ENCODE data around the gene CAVIN1.
"Not testable (repeated sequence)": the region's sequence is repeated elsewhere in the genome, so short reads cannot be mapped to it uniquely, and the experiment has no call there.

Gene CAVIN1

GRCh38 chr17:42378359-42378958 is 44.6 kb downstream of the CAVIN1 start:
- no peak for DNase-seq (ENCODE audit: low read depth)

DNA sequence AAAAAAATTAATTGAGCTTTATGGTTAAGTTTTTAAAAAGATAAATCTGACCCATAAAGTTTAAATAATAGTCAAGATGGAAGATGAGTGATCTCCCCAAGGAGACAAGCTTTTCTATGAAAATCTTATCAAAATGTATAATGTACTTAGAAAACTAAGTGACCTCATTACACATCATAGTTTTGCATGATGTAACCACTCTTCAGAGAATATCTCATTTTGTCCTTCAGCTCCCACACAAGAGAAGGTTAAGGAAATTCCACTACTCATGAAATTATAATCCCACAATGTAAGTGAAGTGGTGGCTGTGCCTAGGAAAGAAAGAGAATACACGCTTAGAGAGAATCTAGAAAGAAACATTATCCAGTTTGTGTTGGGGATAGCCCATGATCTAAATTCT is 49.2 kb downstream of the CAVIN1 start:
- DNase-seq (ENCODE audit: low read depth), result no peak

DNA sequence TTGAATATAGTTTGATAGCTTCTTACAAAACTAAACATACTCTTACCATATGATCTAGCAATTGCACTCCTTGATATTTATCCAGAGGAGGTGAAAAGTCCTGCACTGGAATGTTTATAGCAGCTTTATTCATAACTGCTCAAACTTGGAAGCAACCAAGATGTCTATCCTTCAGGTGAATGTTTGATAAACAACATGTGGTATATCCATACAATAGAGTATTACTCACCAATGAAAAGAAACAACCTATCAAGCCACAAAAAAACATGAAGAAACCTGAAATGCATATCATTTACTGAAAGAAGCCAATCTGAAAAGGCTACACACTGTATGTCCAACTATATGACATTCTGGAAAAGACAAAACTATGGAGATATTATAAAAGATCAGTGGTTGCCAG is 50.9 kb downstream of the CAVIN1 start:
- no peak for DNase-seq (ENCODE audit: low read depth)

- DNase-seq (ENCODE audit: low read depth), result not testable (repeated sequence)
Observed at GRCh38 chr17:42368797-42369561, 54.1 kb downstream of the CAVIN1 start.

GRCh38 chr17:42368310-42368709 is 54.7 kb downstream of the CAVIN1 start:
- not testable (repeated sequence) for DNase-seq (ENCODE audit: low read depth)

GRCh38 chr17:42366176-42367023 is 56.7 kb downstream of the CAVIN1 start:
- DNase-seq (ENCODE audit: low read depth), result not testable (repeated sequence)

GRCh38 chr17:42365136-42365535 is 57.9 kb downstream of the CAVIN1 start:
- DNase-seq (ENCODE audit: low read depth), result no peak

DNA sequence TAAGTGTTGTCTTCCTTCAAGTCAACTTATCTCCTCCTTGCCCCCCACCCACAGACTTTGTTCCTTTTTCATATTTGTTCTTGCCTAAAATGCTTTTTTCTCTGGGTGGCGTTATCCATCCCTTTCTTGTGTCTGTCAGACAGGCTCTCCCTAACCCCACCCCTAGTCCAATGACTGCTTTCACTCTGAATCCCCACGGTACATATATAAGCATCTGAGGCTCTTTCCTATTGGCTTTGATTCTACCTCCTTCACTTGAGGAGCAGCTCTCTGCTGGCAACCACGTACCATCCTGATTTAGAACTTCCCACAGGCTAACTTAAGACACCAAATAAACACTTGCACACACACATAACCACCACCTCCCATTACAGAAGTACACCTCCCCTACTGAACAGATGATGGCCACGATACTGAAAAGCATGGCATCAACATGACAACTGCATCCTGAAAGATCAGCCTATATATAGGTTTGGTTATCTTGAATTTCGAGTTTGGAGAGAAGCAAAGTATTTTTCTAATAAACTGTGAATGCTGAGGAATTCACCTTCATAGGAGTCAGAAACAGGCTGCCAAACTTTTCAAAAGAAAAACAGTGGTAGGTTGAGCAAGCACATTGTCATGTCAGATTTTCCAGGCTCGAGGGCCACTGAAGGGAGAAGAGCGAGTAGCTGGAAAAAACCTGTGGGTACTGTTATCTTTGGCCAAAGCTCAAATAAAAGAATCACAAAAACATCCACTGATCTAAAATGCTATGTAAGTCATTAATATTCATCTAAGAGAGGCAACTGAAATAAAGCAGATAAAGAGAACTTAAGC is 59.1 kb downstream of the CAVIN1 start:
- no peak for DNase-seq (ENCODE audit: low read depth)

- DNase-seq (ENCODE audit: low read depth), result no peak
Observed at GRCh38 chr17:42363231-42363630, 59.8 kb downstream of the CAVIN1 start.

- no peak for DNase-seq (ENCODE audit: low read depth)
Observed at GRCh38 chr17:42362245-42362961, 60.7 kb downstream of the CAVIN1 start.

DNA sequence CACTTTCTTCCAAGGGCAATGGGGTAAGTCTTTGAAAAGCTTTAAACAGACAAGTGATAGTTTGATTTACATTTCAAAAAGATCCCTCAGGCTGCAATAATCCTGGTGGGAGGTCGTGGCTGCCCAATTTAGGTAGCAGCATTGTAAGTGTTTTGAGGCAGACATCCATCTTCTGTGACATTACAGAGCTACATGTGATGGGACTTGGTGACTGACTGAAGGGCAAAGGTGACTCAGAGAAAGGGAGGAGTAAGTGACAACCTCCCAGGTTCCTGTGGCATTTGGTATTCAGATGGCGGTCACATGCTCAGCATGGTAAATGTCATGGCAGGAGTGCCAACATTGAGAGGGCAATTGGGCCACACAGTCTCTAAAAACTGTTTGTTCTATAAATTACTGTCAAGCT is 61.3 kb downstream of the CAVIN1 start:
- DNase-seq (ENCODE audit: low read depth), result no peak

- not testable (repeated sequence) for DNase-seq (ENCODE audit: low read depth)
Observed at GRCh38 chr17:42360388-42360787, 62.7 kb downstream of the CAVIN1 start.

- DNase-seq (ENCODE audit: low read depth), result no peak
Observed at GRCh38 chr17:42359133-42359532, 63.9 kb downstream of the CAVIN1 start.

GRCh38 chr17:42358434-42358833 is 64.6 kb downstream of the CAVIN1 start:
- no peak for DNase-seq (ENCODE audit: low read depth)

DNA sequence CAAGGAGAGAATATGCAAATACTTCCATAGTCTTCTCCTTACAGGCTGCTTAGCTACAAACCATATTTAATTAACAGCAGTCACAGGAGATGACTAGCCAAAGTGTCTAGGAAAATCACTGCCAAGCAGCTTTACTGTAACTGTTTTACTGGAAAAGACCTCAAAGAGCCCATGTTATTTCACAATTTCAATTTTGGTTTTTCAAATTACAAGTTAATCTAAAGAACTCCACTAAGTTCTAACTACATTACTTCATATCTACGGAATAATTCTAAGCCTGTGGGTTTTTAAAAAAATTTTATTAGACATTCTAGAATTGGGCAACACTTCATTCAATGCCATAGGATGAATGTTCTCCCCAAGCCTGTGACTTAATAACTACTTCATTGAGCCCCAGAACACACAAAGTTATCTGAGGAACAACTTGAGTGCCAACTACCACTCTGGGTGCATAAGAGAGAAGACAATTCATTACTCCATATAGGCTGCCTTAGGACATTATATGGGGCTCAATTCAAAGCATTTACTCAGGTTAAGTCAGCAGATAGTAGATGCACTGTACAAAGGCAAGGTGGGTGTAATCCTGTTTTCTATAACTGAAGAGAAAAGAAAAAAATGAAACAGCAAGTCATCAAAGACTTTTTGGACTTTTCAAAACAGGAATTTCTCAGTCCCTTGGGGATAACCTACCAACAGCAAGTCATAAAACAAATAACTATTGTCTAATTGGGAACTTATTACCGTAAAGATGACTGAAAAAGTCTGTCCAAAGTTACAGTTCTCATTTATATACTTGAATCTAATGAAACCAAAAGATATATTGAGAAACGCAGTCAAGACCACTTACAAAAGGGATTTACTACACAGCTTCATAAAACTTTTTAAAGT is 67.9 kb downstream of the CAVIN1 start:
- DNase-seq (ENCODE audit: low read depth), result no peak
